Smooth muscle cell of the umbilical artery (primary cell): ENCODE data around the gene CFI. TPM values are rescaled to one million over a fixed set of nuclear protein-coding genes. Genes with fewer than 3 reads are reported as not detected.

ENCODE experiments used
- total RNA-seq: library from RNA; depleted of rRNA; stranded (reverse); fragments of >200 nt; gene quantifications from 2 replicates; pipeline ENCODE4 v1.2.3, GENCODE V29; 2014

CFI gene
- 1.2 and 9.2 TPM in 2 replicates for total RNA-seq

DNA sequence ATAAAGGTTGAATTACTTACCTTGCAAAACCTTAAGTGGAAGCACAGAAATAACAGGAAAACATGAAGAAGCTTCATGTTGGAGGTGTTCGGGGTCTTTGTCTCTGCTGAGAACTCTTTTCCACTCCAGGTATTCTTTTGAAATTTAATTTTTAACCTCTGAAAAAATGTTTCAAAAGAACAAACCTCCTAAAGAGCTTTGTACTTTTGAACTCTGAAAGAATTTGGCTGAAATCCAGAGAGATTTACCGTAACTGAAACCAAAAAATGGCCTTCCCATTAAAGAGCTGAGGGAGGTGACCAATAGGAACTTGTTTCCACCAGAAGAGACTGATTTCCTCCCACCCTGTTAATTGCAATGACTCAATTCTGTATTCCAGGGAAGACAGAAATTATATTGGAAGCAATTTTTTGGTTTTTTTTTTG lies at the start of gene CFI:
CFI (minus strand) TSS at position 105 of the 425 bp plus-strand sequence; CDS start at position 77, 28 bp downstream.

DNA sequence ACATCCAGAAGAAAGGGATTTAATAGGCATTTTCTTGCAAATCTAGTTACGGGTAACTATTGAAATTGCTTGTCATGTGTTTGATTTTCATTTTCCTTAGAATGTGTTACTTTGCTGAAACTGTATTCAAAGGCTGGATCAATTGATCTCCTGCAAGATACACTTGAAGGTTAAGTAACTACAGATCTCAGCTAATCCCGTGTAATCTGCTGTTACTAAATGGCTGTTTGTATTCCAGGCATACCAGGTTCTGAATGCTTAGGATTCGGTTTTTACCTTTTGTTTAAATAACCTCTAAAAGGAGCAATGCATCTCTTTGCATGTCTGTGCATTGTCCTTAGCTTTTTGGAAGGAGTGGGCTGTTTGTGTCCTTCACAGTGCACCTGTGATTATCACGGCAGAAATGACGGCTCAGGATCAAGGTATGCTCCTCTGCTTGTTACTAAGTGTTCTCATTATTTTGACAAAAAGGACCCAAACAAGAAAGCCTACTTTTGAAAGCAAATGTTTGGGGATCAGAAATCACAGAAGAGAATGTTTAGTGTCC lies 46.2 kb upstream of the CFI start, which contains the start of gene LRIT3:
LRIT3 (plus strand) TSS at position 212 of the 547 bp plus-strand sequence; CDS start at position 307, 95 bp downstream.

DNA sequence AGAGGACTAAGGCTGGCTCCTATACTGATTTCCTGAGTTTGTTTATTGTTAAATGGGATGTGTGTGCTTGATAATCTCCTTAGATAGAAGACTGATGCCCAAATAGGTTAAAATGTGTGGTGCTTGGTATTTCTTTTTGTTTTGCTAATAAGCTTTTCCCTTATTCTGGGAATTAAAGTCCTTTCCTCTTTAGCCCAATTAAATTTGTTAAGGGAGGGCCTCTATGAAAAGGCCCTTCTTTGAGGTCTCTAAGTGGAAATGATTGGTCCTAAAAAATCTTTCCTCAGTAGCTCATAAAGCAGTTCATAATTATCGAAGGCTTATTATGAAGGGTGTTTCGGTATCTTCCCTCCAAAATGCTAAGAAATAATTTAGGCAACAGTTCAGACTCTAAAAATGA lies 25.9 kb upstream of the CFI start, which contains the start of gene RRH:
RRH (plus strand) TSS at position 301 of the 400 bp plus-strand sequence; CDS start at position 357, 56 bp downstream.

DNA sequence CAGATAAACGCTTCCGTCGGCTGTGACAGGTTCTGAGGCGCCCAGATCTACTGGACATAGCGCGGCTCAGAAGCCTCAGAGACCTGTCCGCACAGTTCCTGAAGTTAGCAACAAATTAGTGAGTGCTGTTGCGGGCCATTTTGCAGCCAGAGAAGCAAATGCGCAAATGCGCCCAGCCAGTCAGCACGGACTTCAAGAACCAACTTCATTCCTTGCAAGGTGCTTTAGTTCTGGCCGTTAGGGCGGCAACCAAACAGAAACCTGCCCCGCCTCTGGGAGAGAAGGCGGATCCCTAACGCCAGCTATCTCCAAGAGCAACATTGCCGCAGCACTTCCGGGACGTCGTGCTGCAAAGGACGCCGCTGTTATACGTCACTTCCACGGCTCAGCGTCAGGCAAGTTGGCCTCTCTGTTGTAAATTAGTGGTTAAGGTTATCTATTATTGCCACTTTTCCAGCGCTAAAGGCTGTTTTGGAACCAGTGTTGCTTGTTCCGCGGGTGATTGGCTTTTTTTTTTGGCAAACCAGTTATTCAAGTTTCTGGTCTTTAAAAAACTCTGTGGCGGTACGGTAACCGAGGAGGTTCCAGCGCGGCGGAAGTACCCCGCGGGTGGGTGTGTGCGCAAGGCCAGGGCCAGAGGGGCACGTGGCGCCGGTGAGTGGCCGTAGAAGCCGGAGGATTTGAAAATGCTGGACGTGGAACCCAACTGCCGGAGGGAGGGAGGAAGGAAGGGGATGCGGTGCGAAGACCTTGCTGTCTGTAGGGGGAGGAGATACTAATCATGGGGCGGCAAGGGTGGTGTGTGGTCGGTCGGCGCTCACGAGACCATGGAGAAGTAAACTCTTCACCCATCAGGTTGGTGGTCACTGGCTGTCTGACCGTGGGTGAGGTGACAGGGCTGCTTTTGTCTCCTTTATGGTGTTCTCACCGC lies 13.6 kb upstream of the CFI start, which contains the start of gene GAR1:
GAR1 (plus strand) TSS at position 612 of the 931 bp plus-strand sequence. CDS start 403 bp downstream, outside the sequence.

DNA sequence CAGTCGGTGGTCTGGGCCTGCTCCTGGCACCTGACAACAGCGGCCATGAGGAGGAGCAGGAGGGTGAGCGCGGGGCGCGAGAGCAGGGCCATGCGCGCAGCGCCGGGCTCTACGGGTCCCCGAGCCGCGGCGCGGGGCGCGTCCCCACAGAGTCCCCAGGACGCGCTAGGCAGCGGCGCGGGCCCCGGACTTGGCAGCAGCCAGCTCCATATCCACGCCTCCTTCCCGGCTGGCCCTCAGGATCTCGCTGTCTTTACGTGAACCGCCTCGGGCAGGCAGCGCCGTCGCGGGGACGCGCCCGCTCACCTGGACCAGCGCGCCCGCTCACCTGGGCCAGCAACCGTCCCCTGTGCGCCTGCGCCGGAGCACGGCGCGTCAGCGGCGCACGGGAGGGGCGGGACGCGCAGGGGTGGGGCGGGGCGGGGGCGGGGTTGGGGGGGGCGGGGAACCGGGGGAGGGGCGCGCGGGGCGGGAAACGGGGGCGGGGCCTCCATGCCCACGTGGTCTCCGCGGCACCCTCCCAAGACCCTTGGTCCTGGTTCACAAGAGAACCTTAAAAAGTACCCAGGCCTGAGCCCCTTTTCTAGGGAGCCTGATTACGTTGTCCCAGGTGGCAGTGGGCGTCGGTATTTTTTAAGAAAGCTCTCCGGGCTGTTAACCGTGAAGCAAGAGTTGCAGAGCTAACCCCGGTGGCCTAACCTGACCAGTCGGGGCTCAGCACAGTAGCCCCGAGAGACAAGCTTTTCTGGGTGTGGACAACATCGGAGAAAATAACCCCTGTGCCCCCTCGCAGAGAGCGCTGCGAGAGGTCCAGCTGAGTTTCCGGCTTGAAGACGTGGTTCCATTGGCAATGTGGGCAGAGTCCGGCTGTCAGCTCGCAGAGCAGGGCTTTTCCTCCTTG lies 71.8 kb downstream of the CFI start, which contains the start of gene PLA2G12A:
PLA2G12A (minus strand) TSS at position 353 of the 901 bp plus-strand sequence; CDS start at position 92, 261 bp downstream.

DNA sequence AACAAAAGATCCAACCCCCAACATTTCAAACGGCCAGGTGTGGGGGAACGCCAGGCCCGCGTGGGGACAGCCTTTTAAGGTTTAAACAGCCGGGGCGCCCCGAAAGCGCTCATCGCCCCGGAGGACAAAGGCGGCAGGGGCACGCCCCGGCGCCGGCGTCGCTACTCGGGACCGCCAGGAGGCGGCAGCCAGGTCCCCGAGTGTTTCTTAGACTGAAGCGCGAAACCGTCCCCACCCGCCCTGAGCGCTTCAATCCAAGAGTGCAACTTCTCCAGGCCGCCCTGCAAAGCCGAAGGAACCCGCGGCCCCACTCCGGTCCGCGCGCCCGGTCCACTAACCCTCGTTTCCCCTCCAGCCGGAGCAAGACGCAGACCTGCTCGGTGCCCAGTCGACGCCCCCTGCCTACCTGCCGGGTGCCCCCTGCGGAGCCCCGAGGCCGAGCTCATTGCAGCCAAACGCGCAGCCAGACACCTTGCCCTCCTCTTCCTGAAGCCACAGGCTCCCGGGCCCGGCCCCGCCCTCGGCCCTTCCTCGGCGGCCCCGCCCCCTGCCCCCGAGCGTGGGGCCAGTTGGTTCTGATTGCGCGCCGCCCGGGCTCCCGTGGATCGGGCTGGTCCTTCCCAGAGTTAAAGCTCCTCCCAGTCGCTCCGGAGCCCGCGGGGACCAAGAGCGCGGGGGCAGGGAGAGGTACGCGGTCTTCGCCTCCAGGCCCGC lies 98.7 kb downstream of the CFI start, which contains the start of gene CASP6:
CASP6 (minus strand) TSS at position 496 of the 714 bp plus-strand sequence; CDS start at position 446, 50 bp downstream.

Other genes starting within 250 kb of the CFI start
- 5.0 and 32.7 TPM in 2 replicates for gene MCUB, start 241.8 kb downstream of the CFI start, total RNA-seq
- gene CASP6, start 98.6 kb downstream of the CFI start, total RNA-seq = 29.4 and 31.6 TPM in 2 replicates
- 15.4 and 18.3 TPM in 2 replicates for gene PLA2G12A, start 71.9 kb downstream of the CFI start, total RNA-seq
- 2.1 and 4.5 TPM in 2 replicates for gene GAR1, start 13.8 kb upstream of the CFI start, total RNA-seq
- gene RRH, start 26.0 kb upstream of the CFI start, total RNA-seq = not detected in 2 replicates
- gene LRIT3, start 46.1 kb upstream of the CFI start, total RNA-seq = under 0.01 and 0.05 TPM in 2 replicates
- 5.9 and 11.3 TPM in 2 replicates for gene EGF, start 110.9 kb upstream of the CFI start, total RNA-seq